Measurements from ENCODE around the gene EGFL7. TPM values are rescaled to one million over a fixed set of nuclear protein-coding genes. Genes with fewer than 3 reads are reported as not detected.

Gene EGFL7
- total RNA-seq, 1 donor from 2014 or later, result 16.5 TPM

DNA sequence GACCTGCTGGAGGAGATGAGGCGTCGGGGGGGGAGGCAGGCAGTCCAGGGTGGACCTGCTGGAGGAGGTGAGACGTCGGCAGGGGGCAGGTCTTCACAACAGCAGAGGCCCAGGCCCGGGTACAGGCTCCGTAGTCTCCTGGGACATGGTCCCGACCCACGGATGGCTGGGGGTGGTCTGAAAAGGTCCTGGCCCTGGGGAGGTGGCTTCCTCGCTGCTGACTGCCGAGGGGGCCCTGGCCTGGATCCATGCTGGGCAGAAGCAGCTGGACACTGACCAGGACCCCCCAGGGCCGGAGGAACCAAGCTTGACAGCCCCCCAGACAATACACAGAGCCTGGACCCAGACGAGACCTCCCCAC is 8.5 kb downstream of the EGFL7 start:
- no peak overlapping the region for H3K4me3 Mint-ChIP-seq
- Histone ChIP-seq H2AFZ (replicated peaks) (no peak overlapping the region), H3K9me3 (ENCODE audit: low read depth) (no peaks in the 10 kb centered on the region), H3K36me3 (no peaks in the 10 kb centered on the region), H3F3A (ENCODE audit: low read depth) (peaks cover 7% of the 10 kb centered on the region), H3K4me1 (peaks cover 7% of the 10 kb centered on the region), H3K27me3 (peaks cover 7% of the 10 kb centered on the region), H3K9ac (no peak overlapping the region), H3K27ac (no peak overlapping the region), H3K4me2 (no peak overlapping the region), H4K20me1 (ENCODE audit: low read depth) (no peaks in the 10 kb centered on the region), H3K4me3 (no peak overlapping the region), H3K79me2 (ENCODE audit: low read depth) (no peaks in the 10 kb centered on the region)
- no peaks in the 10 kb centered on the region for H3K27me3 Mint-ChIP-seq (ENCODE audit: insufficient read depth, low read depth)
- H3K36me3 Mint-ChIP-seq, result no peaks in the 10 kb centered on the region
- H3K4me1 Mint-ChIP-seq, result peaks cover 4% of the 10 kb centered on the region
- TF ChIP-seq, protein P1, sequence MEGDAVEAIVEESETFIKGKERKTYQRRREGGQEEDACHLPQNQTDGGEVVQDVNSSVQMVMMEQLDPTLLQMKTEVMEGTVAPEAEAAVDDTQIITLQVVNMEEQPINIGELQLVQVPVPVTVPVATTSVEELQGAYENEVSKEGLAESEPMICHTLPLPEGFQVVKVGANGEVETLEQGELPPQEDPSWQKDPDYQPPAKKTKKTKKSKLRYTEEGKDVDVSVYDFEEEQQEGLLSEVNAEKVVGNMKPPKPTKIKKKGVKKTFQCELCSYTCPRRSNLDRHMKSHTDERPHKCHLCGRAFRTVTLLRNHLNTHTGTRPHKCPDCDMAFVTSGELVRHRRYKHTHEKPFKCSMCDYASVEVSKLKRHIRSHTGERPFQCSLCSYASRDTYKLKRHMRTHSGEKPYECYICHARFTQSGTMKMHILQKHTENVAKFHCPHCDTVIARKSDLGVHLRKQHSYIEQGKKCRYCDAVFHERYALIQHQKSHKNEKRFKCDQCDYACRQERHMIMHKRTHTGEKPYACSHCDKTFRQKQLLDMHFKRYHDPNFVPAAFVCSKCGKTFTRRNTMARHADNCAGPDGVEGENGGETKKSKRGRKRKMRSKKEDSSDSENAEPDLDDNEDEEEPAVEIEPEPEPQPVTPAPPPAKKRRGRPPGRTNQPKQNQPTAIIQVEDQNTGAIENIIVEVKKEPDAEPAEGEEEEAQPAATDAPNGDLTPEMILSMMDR (IDR thresholded peaks at IDR 0.05), result no peak
- TF ChIP-seq EZH2 (IDR thresholded peaks at IDR 0.05), result no peak
- no peak for TF ChIP-seq EZH2phosphoT487 (IDR thresholded peaks at IDR 0.05)
- DNase-seq (ENCODE audit: low spot score), result no peak
- H3K9me3 Mint-ChIP-seq, result no peaks in the 10 kb centered on the region
- H3K27ac Mint-ChIP-seq, result no peak overlapping the region

DNA sequence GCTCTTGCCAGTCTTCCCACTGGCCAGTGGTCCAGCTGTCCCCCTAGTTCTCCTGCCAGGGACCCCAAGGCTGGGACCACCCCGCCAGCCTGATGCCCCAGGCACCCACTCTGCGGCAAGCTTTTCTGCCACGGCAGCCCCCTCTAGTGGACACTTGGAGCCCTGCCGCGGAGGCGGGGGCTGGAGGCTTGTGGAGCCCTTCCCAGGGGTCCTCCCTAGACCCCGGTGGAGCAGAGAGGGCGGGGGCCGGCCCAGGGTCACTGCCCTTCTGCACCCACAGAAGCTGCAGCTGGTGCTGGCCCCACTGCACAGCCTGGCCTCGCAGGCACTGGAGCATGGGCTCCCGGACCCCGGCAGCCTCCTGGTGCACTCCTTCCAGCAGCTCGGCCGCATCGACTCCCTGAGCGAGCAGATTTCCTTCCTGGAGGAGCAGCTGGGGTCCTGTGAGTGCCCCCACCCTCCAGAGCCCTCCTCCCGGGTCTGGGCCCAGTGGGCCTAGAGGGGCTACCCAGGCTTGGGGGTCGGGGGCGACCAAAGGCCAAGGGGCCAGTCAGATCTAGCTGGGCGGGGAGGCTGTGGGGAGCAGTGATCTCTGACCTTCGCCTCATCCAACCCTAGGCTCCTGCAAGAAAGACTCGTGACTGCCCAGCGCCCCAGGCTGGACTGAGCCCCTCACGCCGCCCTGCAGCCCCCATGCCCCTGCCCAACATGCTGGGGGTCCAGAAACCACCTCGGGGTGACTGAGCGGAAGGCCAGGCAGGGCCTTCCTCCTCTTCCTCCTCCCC is 9.1 kb downstream of the EGFL7 start:
- H3K9ac ChIP-seq, result no peak overlapping the region
- no peak overlapping the region for H2AFZ ChIP-seq (replicated peaks)
- H3F3A ChIP-seq (ENCODE audit: low read depth), result peaks cover under 1% of the 10 kb centered on the region
- H3K4me3 Mint-ChIP-seq, result no peak overlapping the region
- H3K4me2 ChIP-seq, result no peak overlapping the region
- no peaks in the 10 kb centered on the region for H3K79me2 ChIP-seq (ENCODE audit: low read depth)
- TF ChIP-seq EZH2 (IDR thresholded peaks at IDR 0.05), result no peak
- TF ChIP-seq, protein P1 (IDR thresholded peaks at IDR 0.05), result peak; percentile 96
- H3K9me3 Mint-ChIP-seq, result no peaks in the 10 kb centered on the region
- DNase-seq (ENCODE audit: low spot score), result peak; percentile 74
- no peak overlapping the region for H3K4me3 ChIP-seq
- no peak overlapping the region for H3K27ac Mint-ChIP-seq
- H3K36me3 ChIP-seq, result no peaks in the 10 kb centered on the region
- peaks cover 1% of the 10 kb centered on the region for H3K27me3 ChIP-seq
- H3K4me1 ChIP-seq, result peaks cover 4% of the 10 kb centered on the region
- no peaks in the 10 kb centered on the region for H4K20me1 ChIP-seq (ENCODE audit: low read depth)
- no peaks in the 10 kb centered on the region for H3K9me3 ChIP-seq (ENCODE audit: low read depth)
- no peaks in the 10 kb centered on the region for H3K4me1 Mint-ChIP-seq
- H3K36me3 Mint-ChIP-seq, result no peaks in the 10 kb centered on the region
- no peak overlapping the region for H3K27ac ChIP-seq
- H3K27me3 Mint-ChIP-seq (ENCODE audit: insufficient read depth, low read depth), result peaks cover under 1% of the 10 kb centered on the region

DNA sequence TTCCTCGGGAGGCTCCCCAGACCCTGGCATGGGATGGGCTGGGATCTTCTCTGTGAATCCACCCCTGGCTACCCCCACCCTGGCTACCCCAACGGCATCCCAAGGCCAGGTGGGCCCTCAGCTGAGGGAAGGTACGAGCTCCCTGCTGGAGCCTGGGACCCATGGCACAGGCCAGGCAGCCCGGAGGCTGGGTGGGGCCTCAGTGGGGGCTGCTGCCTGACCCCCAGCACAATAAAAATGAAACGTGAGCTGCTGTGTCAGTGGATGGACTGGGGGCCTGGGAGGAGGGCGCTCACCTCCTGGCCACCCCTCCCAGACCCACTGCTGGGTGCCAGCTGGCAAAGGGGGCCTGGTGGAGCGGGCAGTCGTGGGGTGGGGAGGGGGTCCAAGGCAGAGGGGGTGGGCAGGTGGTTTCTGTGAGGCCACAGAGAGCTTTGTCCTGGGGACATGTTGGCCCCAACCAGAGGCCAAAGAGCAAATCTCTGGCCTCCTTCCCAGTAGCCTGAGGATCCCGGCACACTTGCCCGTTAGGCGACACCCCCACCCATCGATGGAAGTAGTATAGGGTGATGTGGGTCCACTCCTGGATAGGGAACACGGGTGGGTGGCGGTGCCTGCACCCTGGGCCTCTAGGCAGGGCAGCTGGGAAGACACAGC is 9.8 kb downstream of the EGFL7 start:
- Histone ChIP-seq H3K36me3 (no peaks in the 10 kb centered on the region), H3K27me3 (no peaks in the 10 kb centered on the region), H3K27ac (no peak overlapping the region), H3F3A (ENCODE audit: low read depth) (no peaks in the 10 kb centered on the region), H3K4me3 (no peak overlapping the region), H3K4me2 (no peak overlapping the region), H2AFZ (replicated peaks) (no peak overlapping the region), H3K9ac (no peak overlapping the region), H3K9me3 (ENCODE audit: low read depth) (no peaks in the 10 kb centered on the region), H3K79me2 (ENCODE audit: low read depth) (no peaks in the 10 kb centered on the region), H3K4me1 (no peaks in the 10 kb centered on the region), H4K20me1 (ENCODE audit: low read depth) (no peaks in the 10 kb centered on the region)
- Mint-ChIP-seq H3K27ac (no peak overlapping the region), H3K4me1 (no peaks in the 10 kb centered on the region), H3K27me3 (ENCODE audit: insufficient read depth, low read depth) (peaks cover 3% of the 10 kb centered on the region), H3K4me3 (no peak overlapping the region), H3K9me3 (no peaks in the 10 kb centered on the region), H3K36me3 (no peaks in the 10 kb centered on the region)
- DNase-seq (ENCODE audit: low spot score), result no peak
- no peak for TF ChIP-seq EZH2phosphoT487 (IDR thresholded peaks at IDR 0.05)
- TF ChIP-seq EZH2 (IDR thresholded peaks at IDR 0.05), result no peak
- TF ChIP-seq, protein P1 (IDR thresholded peaks at IDR 0.05), result no peak
